IPS DF 4.7 (cell line): Measurements from ENCODE around the gene UBE2M.
"Not testable (repeated sequence)": the region's sequence is repeated elsewhere in the genome, so short reads cannot be mapped to it uniquely, and the experiment has no call there.

Experiments used
- DNase-seq: peaks from one replicate; pipeline ENCODE4 v3.0.0-alpha.2; 2013; ENCODE audit warnings: low spot score; ENCODE audit errors: extremely low read depth

UBE2M gene

DNA sequence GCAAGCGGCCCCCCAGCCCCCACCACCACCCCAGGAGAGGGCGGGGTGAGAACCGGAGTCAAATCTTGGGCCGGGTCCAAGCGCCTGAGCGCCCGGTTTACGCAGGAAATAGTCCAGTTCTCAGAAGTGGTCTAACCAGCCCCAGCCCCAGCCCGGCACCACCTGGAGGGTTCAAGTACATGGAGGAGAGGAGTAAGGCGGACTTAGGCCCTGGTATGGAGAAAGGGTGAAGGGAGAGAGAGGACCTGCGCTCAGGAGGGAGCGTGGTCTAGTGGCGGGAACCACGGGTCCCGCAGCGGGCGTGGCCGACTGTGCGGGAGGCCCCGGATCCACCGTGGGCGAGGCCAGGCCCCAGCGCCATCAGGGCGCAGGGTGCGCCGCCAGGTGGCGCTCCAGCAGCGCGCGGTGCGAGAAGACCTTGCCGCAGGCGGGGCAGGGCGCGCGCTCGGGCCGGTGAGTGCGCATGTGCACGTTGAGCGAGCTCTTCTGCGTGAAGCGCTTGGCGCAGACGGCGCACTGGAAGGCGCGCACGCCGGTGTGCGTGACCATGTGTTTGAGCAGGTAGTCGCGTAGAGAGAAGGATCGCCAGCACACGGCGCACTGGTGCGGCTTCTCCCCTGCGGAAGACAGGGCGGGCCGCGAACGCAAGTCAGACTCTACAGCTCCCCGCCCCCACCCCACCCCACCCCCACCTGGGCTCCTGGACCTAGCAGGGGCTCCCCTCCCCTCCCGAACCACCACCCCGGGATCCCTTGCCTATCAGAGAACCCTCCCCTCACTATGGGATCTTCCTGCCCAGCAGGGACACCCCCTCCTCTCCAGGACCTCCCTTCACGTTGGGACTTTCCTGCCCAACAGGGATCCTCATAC, 44.5 kb downstream of the UBE2M start:
- DNase-seq = peak; percentile 53

DNA sequence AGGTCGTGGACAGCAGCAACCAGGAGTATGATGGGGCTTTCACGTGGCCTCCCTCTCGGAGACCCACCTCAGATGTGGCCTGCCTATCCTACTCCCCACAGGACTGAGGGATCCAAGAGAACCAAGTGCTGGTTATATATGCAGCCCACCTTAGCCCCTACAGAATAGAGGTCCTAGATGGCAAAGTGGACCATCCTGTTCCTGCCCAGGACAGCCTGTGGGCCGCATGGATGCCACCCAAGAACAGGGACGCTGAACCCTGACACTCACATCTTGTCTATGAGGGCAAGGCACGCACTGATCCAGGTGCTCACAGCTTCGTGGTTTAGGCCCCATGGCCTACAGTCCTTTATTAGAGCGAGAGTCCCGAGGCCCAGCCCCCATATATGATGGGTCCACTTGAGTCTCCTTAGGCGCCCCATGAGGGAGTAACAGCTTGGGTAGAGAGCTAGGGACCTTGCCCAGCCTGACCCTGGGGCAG, 45.2 kb downstream of the UBE2M start:
- DNase-seq = no peak

DNA sequence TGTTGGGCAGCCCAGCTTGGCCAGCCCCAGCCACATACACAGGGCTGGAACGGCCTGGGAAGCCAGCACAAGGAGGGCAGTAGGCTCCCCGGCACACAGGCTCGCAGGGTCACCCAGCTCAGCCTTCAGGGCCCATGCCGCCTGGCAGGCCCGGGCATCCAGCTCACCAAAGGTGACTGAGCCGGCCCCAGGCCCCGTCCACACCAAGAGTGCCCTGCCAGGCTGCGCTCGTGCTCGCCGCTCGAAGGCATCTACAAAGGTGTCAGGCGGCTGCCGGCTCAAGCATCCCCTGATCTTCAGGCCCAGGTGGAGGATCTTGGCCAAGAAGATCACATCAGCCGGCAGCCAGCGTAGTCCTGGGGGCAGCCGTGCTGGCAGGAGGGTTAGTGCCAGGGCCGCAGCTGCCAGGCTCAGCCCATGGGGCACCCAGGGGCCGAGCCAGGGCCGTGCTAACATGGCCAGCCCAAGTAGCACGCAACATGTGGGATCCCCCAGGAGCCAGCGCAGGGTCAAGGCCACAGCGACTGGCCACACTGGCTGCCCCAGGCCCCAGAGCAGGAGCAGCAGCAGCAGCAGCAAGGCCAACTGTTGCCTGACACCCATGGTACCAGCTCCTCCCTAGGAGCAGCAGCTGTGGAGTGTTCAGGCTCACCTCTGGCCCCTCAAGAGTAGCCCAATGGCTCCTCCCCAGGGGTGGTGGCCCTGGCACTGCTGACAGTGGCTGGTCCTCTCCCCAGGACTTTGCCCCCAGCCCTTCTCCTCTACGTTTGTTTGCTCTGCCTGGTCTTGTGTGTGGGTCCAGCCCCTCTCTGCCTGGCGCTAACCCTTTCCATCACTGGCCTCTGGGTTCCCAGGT, 46.8 kb downstream of the UBE2M start, which contains the start of gene SLC27A5:
SLC27A5 (minus strand) TSS at position 640 of the 856 bp plus-strand sequence; CDS start at position 603, 37 bp downstream.
- DNase-seq = no peak

DNA sequence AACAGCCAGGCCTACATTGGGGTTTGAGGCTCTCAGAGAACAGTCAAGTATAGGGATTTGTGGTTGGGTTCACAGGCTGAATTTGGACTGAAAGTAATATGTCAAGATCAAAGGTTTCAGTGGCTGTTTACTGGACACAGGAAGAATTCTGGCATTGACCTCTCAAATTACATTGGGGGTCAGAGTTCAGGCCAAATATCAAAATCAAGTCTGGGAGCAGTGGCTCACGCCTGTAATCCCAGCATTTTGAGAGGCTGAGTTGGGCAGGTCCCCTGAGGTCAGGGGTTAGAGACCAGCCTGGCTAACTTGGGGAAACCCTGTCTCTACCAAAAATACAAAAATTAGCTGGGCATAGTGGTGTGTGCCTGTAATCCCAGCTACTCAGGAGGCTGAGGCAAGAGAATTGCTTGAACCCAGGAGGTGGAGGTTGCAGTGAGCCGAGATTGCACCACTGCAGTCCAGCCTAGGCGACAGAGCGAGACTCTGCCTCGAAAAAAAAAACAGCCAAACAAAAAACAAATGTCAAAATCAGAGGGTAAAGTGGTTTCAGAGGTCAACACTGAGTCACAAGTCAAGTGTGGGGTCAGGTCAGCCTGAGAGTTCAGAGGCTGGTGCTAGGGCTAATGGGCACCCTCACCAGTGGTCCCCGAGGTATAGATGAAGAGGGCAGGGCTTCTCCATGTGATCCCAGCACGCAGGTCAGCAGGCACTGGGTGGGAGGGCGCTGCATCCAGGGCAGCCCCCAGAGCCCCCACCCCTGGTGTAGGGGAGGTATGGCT, 48.1 kb downstream of the UBE2M start:
- DNase-seq = no peak

DNA sequence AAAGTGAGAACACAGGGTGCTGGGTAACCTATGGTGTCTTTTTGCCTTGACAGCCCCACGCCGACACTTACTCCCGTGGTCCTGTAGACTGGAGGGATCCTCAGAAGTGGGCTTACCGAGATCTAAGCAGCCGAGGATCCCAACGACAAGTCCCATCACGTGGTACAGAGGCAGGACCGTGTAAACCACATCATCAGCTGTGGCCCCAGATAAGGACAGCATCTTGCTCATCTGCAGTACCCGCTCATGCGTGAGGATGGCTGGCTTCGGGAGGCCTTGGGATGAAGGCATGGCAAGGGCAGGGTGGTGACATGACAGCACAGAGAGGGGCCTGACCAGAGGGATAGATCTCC, 48.7 kb downstream of the UBE2M start:
- no peak for DNase-seq

DNA sequence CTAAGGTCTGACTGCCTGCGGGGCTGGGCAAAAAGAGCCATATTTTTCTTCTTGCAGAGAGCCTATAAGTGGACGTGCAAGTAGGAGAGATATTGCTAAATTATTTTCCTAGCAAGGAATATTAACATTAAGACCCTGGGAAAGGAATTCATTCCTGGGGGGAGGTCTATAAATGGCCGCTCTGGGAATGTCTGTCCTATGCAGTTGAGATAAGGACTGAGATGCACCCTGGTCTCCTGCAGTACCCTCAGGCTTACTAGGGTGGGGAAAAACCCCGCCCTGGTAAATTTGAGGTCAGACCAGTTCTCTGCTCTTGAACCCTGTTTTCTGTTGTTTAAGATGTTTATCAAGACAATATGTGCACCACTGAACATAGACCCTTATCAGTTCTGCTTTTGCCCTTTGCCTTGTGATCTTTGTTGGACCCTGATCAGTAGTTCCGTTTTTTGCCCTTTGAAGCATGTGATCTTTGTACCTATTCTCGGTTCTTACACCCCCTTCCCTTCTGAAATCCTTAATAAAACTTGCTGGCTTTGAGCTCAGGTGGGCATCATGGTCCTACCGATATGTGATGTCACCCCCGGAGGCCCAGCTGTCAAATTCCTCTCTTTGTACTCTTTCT, 50.7 kb downstream of the UBE2M start:
- DNase-seq = not testable (repeated sequence)
